Liver (tissue), 3 donors: ENCODE measurements around the gene FRMD4B.

Experiments
- RXRA ChIP-seq, 2 donors: IDR thresholded peaks; 2 replicates each; pipeline ENCODE4 v1.6.1; 2017 to 2018; ENCODE audit warnings: antibody characterized with exemption in 2 of 2, mild to moderate bottlenecking in 1 of 2
- SP1 ChIP-seq: IDR thresholded peaks from 2 replicates; pipeline ENCODE4 v1.6.1; 2018; ENCODE audit warnings: antibody characterized with exemption, mild to moderate bottlenecking
- TF ChIP-seq, protein P1 (sequence below): fragments of 150-350 bp; IDR thresholded peaks from 2 replicates; pipeline ENCODE4 v1.5.1; 2017; ENCODE audit warnings: improper control_type of control experiment, low read depth, low read length; ENCODE audit not compliant: missing input control
- TF ChIP-seq, protein P2 (sequence below): IDR thresholded peaks from 2 replicates; pipeline ENCODE4 v1.6.1; 2016; ENCODE audit warnings: antibody characterized with exemption, mild to moderate bottlenecking
- TF ChIP-seq, protein P3 (sequence below): IDR thresholded peaks from 2 replicates; pipeline ENCODE4 v1.6.1; 2016; ENCODE audit warnings: antibody characterized with exemption
- donor health status: healthy.
- donor health status: healthy.

DNA sequence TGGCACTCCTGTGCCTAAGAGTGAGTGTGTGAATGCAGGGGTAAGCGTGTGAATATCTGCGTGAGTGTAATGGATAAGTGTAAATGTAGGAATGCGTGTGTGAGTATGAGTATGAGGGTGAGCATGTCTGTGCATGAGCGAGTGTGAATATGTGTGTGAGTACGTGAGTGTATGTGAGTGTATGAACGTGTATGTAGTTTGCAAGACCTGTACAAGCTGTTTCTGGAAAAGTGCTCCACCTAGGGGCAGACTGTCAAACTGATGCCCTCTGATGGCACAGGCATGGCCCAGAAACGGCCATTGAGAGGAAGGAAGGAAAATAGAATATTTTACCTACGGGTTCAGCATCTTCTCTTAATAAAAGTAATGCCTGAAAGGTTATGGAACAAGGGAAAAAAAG is 24.4 kb upstream of the FRMD4B start:
- TF ChIP-seq, protein P1, sequence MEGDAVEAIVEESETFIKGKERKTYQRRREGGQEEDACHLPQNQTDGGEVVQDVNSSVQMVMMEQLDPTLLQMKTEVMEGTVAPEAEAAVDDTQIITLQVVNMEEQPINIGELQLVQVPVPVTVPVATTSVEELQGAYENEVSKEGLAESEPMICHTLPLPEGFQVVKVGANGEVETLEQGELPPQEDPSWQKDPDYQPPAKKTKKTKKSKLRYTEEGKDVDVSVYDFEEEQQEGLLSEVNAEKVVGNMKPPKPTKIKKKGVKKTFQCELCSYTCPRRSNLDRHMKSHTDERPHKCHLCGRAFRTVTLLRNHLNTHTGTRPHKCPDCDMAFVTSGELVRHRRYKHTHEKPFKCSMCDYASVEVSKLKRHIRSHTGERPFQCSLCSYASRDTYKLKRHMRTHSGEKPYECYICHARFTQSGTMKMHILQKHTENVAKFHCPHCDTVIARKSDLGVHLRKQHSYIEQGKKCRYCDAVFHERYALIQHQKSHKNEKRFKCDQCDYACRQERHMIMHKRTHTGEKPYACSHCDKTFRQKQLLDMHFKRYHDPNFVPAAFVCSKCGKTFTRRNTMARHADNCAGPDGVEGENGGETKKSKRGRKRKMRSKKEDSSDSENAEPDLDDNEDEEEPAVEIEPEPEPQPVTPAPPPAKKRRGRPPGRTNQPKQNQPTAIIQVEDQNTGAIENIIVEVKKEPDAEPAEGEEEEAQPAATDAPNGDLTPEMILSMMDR: peak; percentile 90
- TF ChIP-seq RXRA (IDR thresholded peaks at IDR 0.05) (no peak), SP1 (no peak)
- TF ChIP-seq, protein P2, sequence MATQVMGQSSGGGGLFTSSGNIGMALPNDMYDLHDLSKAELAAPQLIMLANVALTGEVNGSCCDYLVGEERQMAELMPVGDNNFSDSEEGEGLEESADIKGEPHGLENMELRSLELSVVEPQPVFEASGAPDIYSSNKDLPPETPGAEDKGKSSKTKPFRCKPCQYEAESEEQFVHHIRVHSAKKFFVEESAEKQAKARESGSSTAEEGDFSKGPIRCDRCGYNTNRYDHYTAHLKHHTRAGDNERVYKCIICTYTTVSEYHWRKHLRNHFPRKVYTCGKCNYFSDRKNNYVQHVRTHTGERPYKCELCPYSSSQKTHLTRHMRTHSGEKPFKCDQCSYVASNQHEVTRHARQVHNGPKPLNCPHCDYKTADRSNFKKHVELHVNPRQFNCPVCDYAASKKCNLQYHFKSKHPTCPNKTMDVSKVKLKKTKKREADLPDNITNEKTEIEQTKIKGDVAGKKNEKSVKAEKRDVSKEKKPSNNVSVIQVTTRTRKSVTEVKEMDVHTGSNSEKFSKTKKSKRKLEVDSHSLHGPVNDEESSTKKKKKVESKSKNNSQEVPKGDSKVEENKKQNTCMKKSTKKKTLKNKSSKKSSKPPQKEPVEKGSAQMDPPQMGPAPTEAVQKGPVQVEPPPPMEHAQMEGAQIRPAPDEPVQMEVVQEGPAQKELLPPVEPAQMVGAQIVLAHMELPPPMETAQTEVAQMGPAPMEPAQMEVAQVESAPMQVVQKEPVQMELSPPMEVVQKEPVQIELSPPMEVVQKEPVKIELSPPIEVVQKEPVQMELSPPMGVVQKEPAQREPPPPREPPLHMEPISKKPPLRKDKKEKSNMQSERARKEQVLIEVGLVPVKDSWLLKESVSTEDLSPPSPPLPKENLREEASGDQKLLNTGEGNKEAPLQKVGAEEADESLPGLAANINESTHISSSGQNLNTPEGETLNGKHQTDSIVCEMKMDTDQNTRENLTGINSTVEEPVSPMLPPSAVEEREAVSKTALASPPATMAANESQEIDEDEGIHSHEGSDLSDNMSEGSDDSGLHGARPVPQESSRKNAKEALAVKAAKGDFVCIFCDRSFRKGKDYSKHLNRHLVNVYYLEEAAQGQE: no peak
- TF ChIP-seq, protein P3, sequence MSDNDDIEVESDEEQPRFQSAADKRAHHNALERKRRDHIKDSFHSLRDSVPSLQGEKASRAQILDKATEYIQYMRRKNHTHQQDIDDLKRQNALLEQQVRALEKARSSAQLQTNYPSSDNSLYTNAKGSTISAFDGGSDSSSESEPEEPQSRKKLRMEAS: no peak
